Neural cell (in vitro differentiated cells): ENCODE measurements around the gene DPEP1. TPM values are rescaled to one million over a fixed set of nuclear protein-coding genes. Genes with fewer than 3 reads are reported as not detected.

Source experiments
- H2AFZ ChIP-seq: fragments of 200-600, 300-800 bp; sonication (generic), shearing (Covaris generic); 2 replicates; pipeline ENCODE4 v1.6.0; 2014; ENCODE audit warnings: low read depth, mild to moderate bottlenecking, antibody characterized with exemption, low read length, moderate library complexity
- H3F3A ChIP-seq: fragments of 200-600 bp; shearing (Covaris generic); 2 replicates; pipeline ENCODE4 v1.6.1; 2016; ENCODE audit warnings: mild to moderate bottlenecking, moderate library complexity, mixed read lengths, antibody characterized with exemption, low read length; ENCODE audit not compliant: insufficient read depth, poor library complexity, severe bottlenecking
- H3K27ac ChIP-seq: fragments of 200-600, 300-800 bp; sonication (generic), shearing (Covaris generic); 2 replicates; pipeline ENCODE4 v1.5.1; 2014; ENCODE audit warnings: mild to moderate bottlenecking, low read length, moderate library complexity
- H3K27me3 ChIP-seq: fragments of 300-800, 200-600 bp; sonication (generic), shearing (Covaris generic); 2 replicates; pipeline ENCODE4 v1.6.0; 2014; ENCODE audit warnings: mild to moderate bottlenecking, low read depth, low read length, moderate library complexity; ENCODE audit not compliant: insufficient read depth
- H3K36me3 ChIP-seq: fragments of 300-800, 200-600 bp; sonication (generic), shearing (Covaris generic); 2 replicates; pipeline ENCODE4 v1.5.1; 2014; ENCODE audit warnings: mild to moderate bottlenecking, antibody characterized with exemption, low read length, moderate library complexity; ENCODE audit not compliant: insufficient read depth
- H3K4me2 ChIP-seq: fragments of 300-800, 200-600 bp; sonication (generic), shearing (Covaris generic); 2 replicates; pipeline ENCODE4 v1.6.0; 2014; ENCODE audit warnings: mild to moderate bottlenecking, low read length
- H3K4me3 ChIP-seq: fragments of 300-800, 200-600 bp; sonication (generic), shearing (Covaris generic); 2 replicates; pipeline ENCODE4 v1.5.1; 2014; ENCODE audit warnings: mild to moderate bottlenecking, low read length, moderate library complexity
- H3K79me2 ChIP-seq: fragments of 200-600 bp; shearing (Covaris generic); replicated peaks from 2 replicates; pipeline ENCODE4 v1.6.0; 2014; ENCODE audit warnings: mild to moderate bottlenecking, low read length, moderate library complexity; ENCODE audit not compliant: insufficient read depth
- H3K9ac ChIP-seq: fragments of 300-800, 200-600 bp; sonication (generic), shearing (Covaris generic); 2 replicates; pipeline ENCODE4 v1.6.1; 2016; ENCODE audit warnings: mild to moderate bottlenecking, low read length, mixed read lengths
- H3K9me2 ChIP-seq: fragments of 200-600 bp; shearing (Covaris generic); 2 replicates; pipeline ENCODE4 v1.6.1; 2016; ENCODE audit warnings: mild to moderate bottlenecking, low read length, mixed read lengths; ENCODE audit not compliant: insufficient read depth
- H3K9me3 ChIP-seq: fragments of 200-600, 300-800 bp; sonication (generic), shearing (Covaris generic); 2 replicates; pipeline ENCODE4 v1.6.1; 2016; ENCODE audit warnings: mild to moderate bottlenecking, mixed run types, low read length, moderate library complexity, mixed read lengths
- H4K20me1 ChIP-seq: fragments of 200-600 bp; shearing (Covaris generic); 2 replicates; pipeline ENCODE4 v1.6.1; 2016; ENCODE audit warnings: mild to moderate bottlenecking, mixed run types; ENCODE audit not compliant: insufficient read depth
- EP300 ChIP-seq: fragments of 450-650 bp; conservative IDR thresholded peaks from 2 replicates; pipeline ENCODE4 v1.6.1; 2014; ENCODE audit warnings: antibody characterized with exemption, mild to moderate bottlenecking, moderate library complexity; ENCODE audit not compliant: poor library complexity, severe bottlenecking
- EZH2 ChIP-seq: fragments of 200-600, 300-800 bp; shearing (Covaris generic), sonication (generic); IDR thresholded peaks from 2 replicates; pipeline ENCODE4 v1.6.1; 2014; ENCODE audit warnings: antibody characterized with exemption, low read length, borderline replicate concordance, mild to moderate bottlenecking; ENCODE audit not compliant: insufficient read depth, poor library complexity, severe bottlenecking
- MXI1 ChIP-seq: fragments of 450-650 bp; conservative IDR thresholded peaks from 2 replicates; pipeline ENCODE4 v1.6.1; 2014; ENCODE audit warnings: antibody characterized with exemption, mild to moderate bottlenecking; ENCODE audit not compliant: poor library complexity, severe bottlenecking
- POLR2AphosphoS5 ChIP-seq: IDR thresholded peaks from 2 replicates; pipeline ENCODE4 v1.6.1; 2012
- RAD21 ChIP-seq: fragments of 450-650 bp; conservative IDR thresholded peaks from 2 replicates; pipeline ENCODE4 v1.6.1; 2014; ENCODE audit warnings: antibody characterized with exemption, mild to moderate bottlenecking, moderate library complexity
- SMC3 ChIP-seq: fragments of 450-650 bp; conservative IDR thresholded peaks from 2 replicates; pipeline ENCODE4 v1.6.1; 2014; ENCODE audit warnings: antibody characterized with exemption, mild to moderate bottlenecking, moderate library complexity; ENCODE audit not compliant: poor library complexity
- TAF1 ChIP-seq: IDR thresholded peaks from 2 replicates; pipeline ENCODE4 v1.6.1; 2012; ENCODE audit warnings: low read depth
- polyA minus RNA-seq: library from RNA; depleted of rRNA, polyadenylated mRNA; stranded (reverse); fragments of >200 nt; gene quantifications from 2 replicates; pipeline ENCODE4 v1.2.3, GENCODE V29; 2014
- polyA plus RNA-seq: library from polyadenylated mRNA; depleted of rRNA; stranded (reverse); fragments of >200 nt; gene quantifications from 2 replicates; pipeline ENCODE4 v1.2.3, GENCODE V29; 2014
- TF ChIP-seq, protein P1 (sequence below): fragments of 450-650 bp; IDR thresholded peaks from 2 replicates; pipeline ENCODE4 v1.5.1; 2014; ENCODE audit warnings: antibody characterized with exemption, mild to moderate bottlenecking, moderate library complexity; ENCODE audit not compliant: poor library complexity, severe bottlenecking
- TF ChIP-seq, protein P2 (sequence below): IDR thresholded peaks from 2 replicates; pipeline ENCODE4 v1.6.1; 2012; ENCODE audit warnings: borderline replicate concordance

DPEP1 gene
- polyA plus RNA-seq = 0.33 and 0.96 TPM in 2 replicates
- polyA minus RNA-seq = not detected in 2 replicates

DNA sequence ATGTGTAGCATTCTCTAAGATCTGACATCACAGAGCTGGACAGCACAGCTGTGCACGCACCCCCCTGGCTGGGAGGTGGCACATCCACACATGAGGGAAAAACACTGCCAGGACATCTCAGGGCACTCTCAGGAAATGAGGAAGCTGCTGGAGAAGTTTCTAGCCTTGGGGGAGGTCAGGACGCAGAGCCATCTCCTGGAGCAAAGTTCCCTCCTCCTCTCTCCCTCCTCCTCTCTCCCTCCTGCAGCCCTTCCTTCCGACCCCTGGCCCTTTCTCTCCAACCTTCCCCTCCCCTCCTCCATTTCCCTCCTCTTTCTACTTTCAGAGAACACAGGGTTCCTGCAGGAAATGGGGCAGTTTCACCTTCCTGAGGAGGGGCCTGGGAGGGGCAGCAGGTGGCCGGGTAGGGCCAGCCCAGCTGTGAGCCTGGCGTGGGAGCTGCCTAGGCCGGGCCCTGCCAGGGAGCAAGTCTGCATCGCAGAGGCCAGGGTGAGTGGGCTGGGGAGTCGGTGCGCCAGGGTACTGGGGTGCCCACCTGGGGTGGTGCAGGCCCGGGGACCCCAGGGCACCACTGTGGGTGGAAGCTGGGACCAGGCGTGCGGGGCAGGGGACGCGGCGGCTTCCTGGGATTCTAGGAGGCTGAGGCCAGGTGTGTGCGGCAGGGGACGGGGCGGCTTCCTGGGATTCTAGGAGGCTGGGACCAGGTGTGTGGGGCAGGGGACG lies at the start of gene DPEP1:
DPEP1 (plus strand) TSS at position 412 of the 723 bp plus-strand sequence. CDS start 16,769 bp downstream, outside the sequence.
- no peak within 1 kb of the TSS for H2AFZ ChIP-seq
- no peaks in the 10 kb centered on the region for H4K20me1 ChIP-seq
- H3K27me3 ChIP-seq = no peaks in the 10 kb centered on the region
- no peak within 1 kb of the TSS for H3K4me2 ChIP-seq
- H3K4me3 ChIP-seq = no peak within 1 kb of the TSS
- no peaks in the 10 kb centered on the region for H3K9me2 ChIP-seq
- no peaks in the 10 kb centered on the region for H3K36me3 ChIP-seq
- no peaks in the 10 kb centered on the region for H3K79me2 ChIP-seq
- no peak within 1 kb of the TSS for H3K9ac ChIP-seq
- H3K27ac ChIP-seq = no peak within 1 kb of the TSS
- no peaks in the 10 kb centered on the region for H3F3A ChIP-seq
- no peaks in the 10 kb centered on the region for H3K9me3 ChIP-seq
- TF ChIP-seq SMC3 = no peak
- no peak for TF ChIP-seq EZH2
- TF ChIP-seq MXI1 = no peak
- no peak for TF ChIP-seq RAD21
- TF ChIP-seq, protein P1, sequence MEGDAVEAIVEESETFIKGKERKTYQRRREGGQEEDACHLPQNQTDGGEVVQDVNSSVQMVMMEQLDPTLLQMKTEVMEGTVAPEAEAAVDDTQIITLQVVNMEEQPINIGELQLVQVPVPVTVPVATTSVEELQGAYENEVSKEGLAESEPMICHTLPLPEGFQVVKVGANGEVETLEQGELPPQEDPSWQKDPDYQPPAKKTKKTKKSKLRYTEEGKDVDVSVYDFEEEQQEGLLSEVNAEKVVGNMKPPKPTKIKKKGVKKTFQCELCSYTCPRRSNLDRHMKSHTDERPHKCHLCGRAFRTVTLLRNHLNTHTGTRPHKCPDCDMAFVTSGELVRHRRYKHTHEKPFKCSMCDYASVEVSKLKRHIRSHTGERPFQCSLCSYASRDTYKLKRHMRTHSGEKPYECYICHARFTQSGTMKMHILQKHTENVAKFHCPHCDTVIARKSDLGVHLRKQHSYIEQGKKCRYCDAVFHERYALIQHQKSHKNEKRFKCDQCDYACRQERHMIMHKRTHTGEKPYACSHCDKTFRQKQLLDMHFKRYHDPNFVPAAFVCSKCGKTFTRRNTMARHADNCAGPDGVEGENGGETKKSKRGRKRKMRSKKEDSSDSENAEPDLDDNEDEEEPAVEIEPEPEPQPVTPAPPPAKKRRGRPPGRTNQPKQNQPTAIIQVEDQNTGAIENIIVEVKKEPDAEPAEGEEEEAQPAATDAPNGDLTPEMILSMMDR = no peak
- TF ChIP-seq TAF1 = no peak
- TF ChIP-seq POLR2AphosphoS5 = no peak

GRCh38 chr16:89564476-89565255 lies 48.8 kb upstream of the DPEP1 start:
- peaks cover 3% of the 10 kb centered on the region for H4K20me1 ChIP-seq
- H3F3A ChIP-seq = no peaks in the 10 kb centered on the region
- no peak overlapping the region for H3K27ac ChIP-seq
- peaks cover 6% of the 10 kb centered on the region for H3K79me2 ChIP-seq
- no peak overlapping the region for H3K4me3 ChIP-seq
- H3K9me2 ChIP-seq = no peaks in the 10 kb centered on the region
- TF ChIP-seq POLR2AphosphoS5 (no peak), MXI1 (no peak), TAF1 (no peak), EZH2 (no peak), EP300 (no peak), RAD21 (no peak), SMC3 (no peak)
- TF ChIP-seq, protein P1 = no peak
- TF ChIP-seq, protein P2, sequence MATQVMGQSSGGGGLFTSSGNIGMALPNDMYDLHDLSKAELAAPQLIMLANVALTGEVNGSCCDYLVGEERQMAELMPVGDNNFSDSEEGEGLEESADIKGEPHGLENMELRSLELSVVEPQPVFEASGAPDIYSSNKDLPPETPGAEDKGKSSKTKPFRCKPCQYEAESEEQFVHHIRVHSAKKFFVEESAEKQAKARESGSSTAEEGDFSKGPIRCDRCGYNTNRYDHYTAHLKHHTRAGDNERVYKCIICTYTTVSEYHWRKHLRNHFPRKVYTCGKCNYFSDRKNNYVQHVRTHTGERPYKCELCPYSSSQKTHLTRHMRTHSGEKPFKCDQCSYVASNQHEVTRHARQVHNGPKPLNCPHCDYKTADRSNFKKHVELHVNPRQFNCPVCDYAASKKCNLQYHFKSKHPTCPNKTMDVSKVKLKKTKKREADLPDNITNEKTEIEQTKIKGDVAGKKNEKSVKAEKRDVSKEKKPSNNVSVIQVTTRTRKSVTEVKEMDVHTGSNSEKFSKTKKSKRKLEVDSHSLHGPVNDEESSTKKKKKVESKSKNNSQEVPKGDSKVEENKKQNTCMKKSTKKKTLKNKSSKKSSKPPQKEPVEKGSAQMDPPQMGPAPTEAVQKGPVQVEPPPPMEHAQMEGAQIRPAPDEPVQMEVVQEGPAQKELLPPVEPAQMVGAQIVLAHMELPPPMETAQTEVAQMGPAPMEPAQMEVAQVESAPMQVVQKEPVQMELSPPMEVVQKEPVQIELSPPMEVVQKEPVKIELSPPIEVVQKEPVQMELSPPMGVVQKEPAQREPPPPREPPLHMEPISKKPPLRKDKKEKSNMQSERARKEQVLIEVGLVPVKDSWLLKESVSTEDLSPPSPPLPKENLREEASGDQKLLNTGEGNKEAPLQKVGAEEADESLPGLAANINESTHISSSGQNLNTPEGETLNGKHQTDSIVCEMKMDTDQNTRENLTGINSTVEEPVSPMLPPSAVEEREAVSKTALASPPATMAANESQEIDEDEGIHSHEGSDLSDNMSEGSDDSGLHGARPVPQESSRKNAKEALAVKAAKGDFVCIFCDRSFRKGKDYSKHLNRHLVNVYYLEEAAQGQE = no peak
- no peaks in the 10 kb centered on the region for H3K36me3 ChIP-seq
- no peak overlapping the region for H3K4me2 ChIP-seq
- no peaks in the 10 kb centered on the region for H3K27me3 ChIP-seq
- H2AFZ ChIP-seq = no peak overlapping the region
- H3K9me3 ChIP-seq = no peaks in the 10 kb centered on the region
- H3K9ac ChIP-seq = no peak overlapping the region
